ENCODE measurements around the gene NTN1. TPM values are rescaled to one million over a fixed set of nuclear protein-coding genes. Genes with fewer than 3 reads are reported as not detected.

The NTN1 gene
- total and polyA plus RNA-seq, 2 experiments from 2014 or later: 0.11 to 0.21 TPM

GRCh38 chr17:9209781-9210370 lies 188.6 kb downstream of the NTN1 start:
- TF ChIP-seq EZH2phosphoT487 (IDR thresholded peaks at IDR 0.05; ENCODE audit: insufficient read depth, low read depth): no peak
- no peak for TF ChIP-seq EZH2 (IDR thresholded peaks at IDR 0.05; ENCODE audit: insufficient read depth, poor library complexity, severe bottlenecking)
- no peaks in the 10 kb centered on the region for H3K9me2 ChIP-seq (ENCODE audit: insufficient read depth)
- WGBS, 2 experiments (ENCODE audit: low coverage in 1 of 2, low lambda C conversion rate in 2 of 2, missing lambda C conversion rate in 2 of 2): 84 to 85% methylated on average over 7 of the region's 7 CpGs

DNA sequence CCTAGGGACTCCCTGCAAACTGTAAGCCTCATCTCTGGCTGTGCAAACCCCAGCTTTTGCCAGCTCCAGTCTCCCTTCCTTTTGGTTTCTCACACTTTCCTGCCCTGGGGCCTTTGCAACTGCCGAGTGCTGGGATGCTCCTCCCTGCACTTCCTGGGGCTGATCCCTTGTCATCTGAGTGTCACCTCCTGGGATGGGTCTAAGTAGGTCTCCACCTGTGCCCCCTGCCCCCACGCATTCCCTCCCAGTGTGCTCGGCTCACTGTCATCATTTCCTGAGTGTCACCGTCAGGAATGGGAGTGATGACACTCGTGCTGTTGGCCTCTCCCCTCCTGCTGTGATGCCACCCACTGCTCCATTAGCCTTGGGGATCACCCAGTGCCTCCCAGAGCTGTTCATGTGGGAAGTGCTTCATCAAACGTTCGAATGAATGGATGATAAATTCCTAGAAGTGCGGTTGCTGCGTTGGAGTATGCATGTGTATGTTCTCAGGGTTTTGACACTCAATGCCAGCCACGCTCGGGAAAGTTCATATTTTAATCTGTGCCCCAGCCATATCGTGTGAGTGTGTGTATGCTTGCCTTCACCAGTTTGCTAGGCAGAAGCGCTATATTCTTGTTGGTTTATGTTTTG lies 189.9 kb downstream of the NTN1 start:
- TF ChIP-seq EZH2 (IDR thresholded peaks at IDR 0.05; ENCODE audit: insufficient read depth, poor library complexity, severe bottlenecking) (no peak), EZH2phosphoT487 (IDR thresholded peaks at IDR 0.05; ENCODE audit: insufficient read depth, low read depth) (no peak)
- no peak overlapping the region for H3K27ac ChIP-seq
- 75 to 80% methylated on average over 13 of the region's 13 CpGs for WGBS, 2 experiments (ENCODE audit: low coverage in 1 of 2, low lambda C conversion rate in 2 of 2, missing lambda C conversion rate in 2 of 2)
- no peaks in the 10 kb centered on the region for H3K9me2 ChIP-seq (ENCODE audit: insufficient read depth)
- H3F3A ChIP-seq (ENCODE audit: insufficient read depth): peaks cover 4% of the 10 kb centered on the region; the same call in 1 of the 2 replicates
- DNase-seq: no peak
- 0 out of 2 replicates have a peak, but pooled peaks cover 3% of the 10 kb centered on the region for H3K27me3 ChIP-seq (replicated peaks; ENCODE audit: insufficient read depth)
- H3K9me3 ChIP-seq (ENCODE audit: low read depth): no peaks in the 10 kb centered on the region
- in situ Hi-C loops (cut with MboI): no loop called here
- no peak overlapping the region for H3K9ac ChIP-seq
- H3K36me3 ChIP-seq (ENCODE audit: low read depth): no peaks in the 10 kb centered on the region
- H3K4me1 ChIP-seq (ENCODE audit: insufficient read depth): no peaks in the 10 kb centered on the region
- no peaks in the 10 kb centered on the region for H4K20me1 ChIP-seq (ENCODE audit: insufficient read depth)
- no peaks in the 10 kb centered on the region for H3K79me2 ChIP-seq (ENCODE audit: insufficient read depth)
- H2AFZ ChIP-seq: no peak overlapping the region
- no peak overlapping the region for H3K4me3 ChIP-seq
- no peak overlapping the region for H3K4me2 ChIP-seq (ENCODE audit: unreplicated experiment)

More at GRCh38 chr17:9209781-9210370, 188.6 kb downstream of the NTN1 start:
- 0 out of 2 replicates have a peak, but pooled peaks cover 3% of the 10 kb centered on the region for H3K27me3 ChIP-seq (replicated peaks; ENCODE audit: insufficient read depth)
- no peaks in the 10 kb centered on the region for H3K79me2 ChIP-seq (ENCODE audit: insufficient read depth)
- no peaks in the 10 kb centered on the region for H4K20me1 ChIP-seq (ENCODE audit: insufficient read depth)
- H3K27ac ChIP-seq: no peak overlapping the region
- DNase-seq: no peak
- no peak overlapping the region for H3K9ac ChIP-seq
- H2AFZ ChIP-seq: no peak overlapping the region
- H3K4me1 ChIP-seq (ENCODE audit: insufficient read depth): no peaks in the 10 kb centered on the region
- no peak overlapping the region for H3K4me2 ChIP-seq (ENCODE audit: unreplicated experiment)
- no peaks in the 10 kb centered on the region for H3K36me3 ChIP-seq (ENCODE audit: low read depth)
- peaks cover 4% of the 10 kb centered on the region; the same call in 1 of the 2 replicates for H3F3A ChIP-seq (ENCODE audit: insufficient read depth)
- H3K4me3 ChIP-seq: no peak overlapping the region
- no peaks in the 10 kb centered on the region for H3K9me3 ChIP-seq (ENCODE audit: low read depth)
- in situ Hi-C loops (cut with MboI): no loop called here

DNA sequence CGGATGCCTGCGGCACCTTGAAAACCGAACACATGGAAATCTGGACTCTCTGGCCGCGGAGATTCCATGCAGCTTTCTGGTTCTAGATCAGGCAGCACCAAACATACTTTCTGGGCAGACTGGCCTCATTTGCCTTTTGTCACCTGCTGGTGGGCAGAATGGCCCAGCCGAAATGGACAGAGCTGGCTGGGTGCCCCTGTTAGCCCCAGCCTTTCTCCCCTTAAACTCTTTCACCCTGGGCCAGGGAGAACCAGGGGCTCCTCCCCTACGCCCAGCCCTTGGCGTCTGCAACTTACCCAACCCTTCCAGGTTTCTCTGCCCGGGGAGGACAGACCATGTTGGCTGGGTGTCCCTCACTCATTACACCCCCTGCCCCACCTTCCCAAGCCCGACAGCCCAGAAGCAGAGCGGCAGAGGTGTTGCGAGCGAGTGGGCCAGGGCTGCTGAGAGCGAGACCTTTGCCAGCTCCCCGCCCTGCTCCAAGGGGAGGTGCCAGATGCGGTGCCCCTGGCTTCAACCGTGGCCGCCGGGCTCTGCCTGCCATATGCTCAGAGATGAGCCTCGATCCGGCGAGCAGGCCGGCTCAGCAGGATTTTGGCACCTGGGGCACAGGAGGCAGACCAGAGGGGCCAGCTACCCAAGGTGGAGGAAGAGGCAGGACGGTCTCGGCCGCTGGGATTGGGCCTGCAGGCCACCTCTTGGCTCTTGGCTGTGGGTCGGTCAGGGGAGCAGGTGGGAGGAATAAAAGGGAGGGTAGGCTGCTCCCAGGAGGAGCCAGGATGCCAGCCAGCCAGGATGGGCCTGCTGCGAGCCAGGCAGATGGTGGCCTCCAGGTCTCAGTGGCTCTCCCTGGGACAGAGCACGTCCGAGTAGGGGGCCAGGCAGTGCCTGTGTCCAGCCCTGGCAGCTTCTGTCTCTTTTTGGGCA lies 191.3 kb downstream of the NTN1 start:
- in situ Hi-C loops (cut with MboI): no loop called here
- TF ChIP-seq EZH2phosphoT487 (IDR thresholded peaks at IDR 0.05; ENCODE audit: insufficient read depth, low read depth) (no peak), EZH2 (IDR thresholded peaks at IDR 0.05; ENCODE audit: insufficient read depth, poor library complexity, severe bottlenecking) (no peak)
- no peak for DNase-seq
- Histone ChIP-seq H3K27ac (no peak overlapping the region), H3K4me1 (ENCODE audit: insufficient read depth) (peaks cover 8% of the 10 kb centered on the region), H3K79me2 (ENCODE audit: insufficient read depth) (no peaks in the 10 kb centered on the region), H3K4me3 (no peak overlapping the region), H3K9ac (no peak overlapping the region), H3K9me3 (ENCODE audit: low read depth) (no peaks in the 10 kb centered on the region), H3F3A (ENCODE audit: insufficient read depth) (peaks cover 8% of the 10 kb centered on the region), H3K9me2 (ENCODE audit: insufficient read depth) (no peaks in the 10 kb centered on the region), H2AFZ (no peak overlapping the region), H4K20me1 (ENCODE audit: insufficient read depth) (no peaks in the 10 kb centered on the region), H3K4me2 (ENCODE audit: unreplicated experiment) (no peak overlapping the region), H3K27me3 (replicated peaks; ENCODE audit: insufficient read depth) (no peaks in the 10 kb centered on the region), H3K36me3 (ENCODE audit: low read depth) (no peaks in the 10 kb centered on the region)
- WGBS, 2 experiments (ENCODE audit: low coverage in 1 of 2, low lambda C conversion rate in 2 of 2, missing lambda C conversion rate in 2 of 2): 65% methylated on average over 29 to 30 of the region's 30 CpGs

GRCh38 chr17:9213303-9213640 lies 192.0 kb downstream of the NTN1 start:
- H3K4me2 ChIP-seq (ENCODE audit: unreplicated experiment): no peak overlapping the region
- H3K4me3 ChIP-seq: no peak overlapping the region
- no peaks in the 10 kb centered on the region for H3K9me2 ChIP-seq (ENCODE audit: insufficient read depth)
- H3K27me3 ChIP-seq (replicated peaks; ENCODE audit: insufficient read depth): no peaks in the 10 kb centered on the region
- no peak overlapping the region for H2AFZ ChIP-seq
- peaks cover 9% of the 10 kb centered on the region for H3F3A ChIP-seq (ENCODE audit: insufficient read depth)
- no peaks in the 10 kb centered on the region for H3K9me3 ChIP-seq (ENCODE audit: low read depth)
- no peak overlapping the region for H3K9ac ChIP-seq
- no peak for DNase-seq
- TF ChIP-seq EZH2phosphoT487 (IDR thresholded peaks at IDR 0.05; ENCODE audit: insufficient read depth, low read depth) (no peak), EZH2 (IDR thresholded peaks at IDR 0.05; ENCODE audit: insufficient read depth, poor library complexity, severe bottlenecking) (no peak)
- H3K79me2 ChIP-seq (ENCODE audit: insufficient read depth): no peaks in the 10 kb centered on the region
- no peaks in the 10 kb centered on the region for H4K20me1 ChIP-seq (ENCODE audit: insufficient read depth)
- in situ Hi-C loops (cut with MboI): no loop called here
- H3K36me3 ChIP-seq (ENCODE audit: low read depth): no peaks in the 10 kb centered on the region
- H3K27ac ChIP-seq: no peak overlapping the region
- H3K4me1 ChIP-seq (ENCODE audit: insufficient read depth): peaks cover 12% of the 10 kb centered on the region
- WGBS, 2 experiments (ENCODE audit: low coverage in 1 of 2, low lambda C conversion rate in 2 of 2, missing lambda C conversion rate in 2 of 2): 48 to 52% methylated on average over 3 of the region's 3 CpGs
